ENCODE measurements around the gene TADA2B. TPM values are rescaled to one million over a fixed set of nuclear protein-coding genes. Genes with fewer than 3 reads are reported as not detected.

Gene TADA2B
- total and polyA plus RNA-seq, 9 of the 15 experiments (the other 6 are each of a cell fraction or from before 2014, with no cell fraction given): 0.55 to 12.2 (median 7.5) TPM

- TF ChIP-seq ZNF318 (IDR thresholded peaks at IDR 0.05; ENCODE audit: borderline replicate concordance in 1 of 2, low read depth in 1 of 2): 0 out of 4 replicates have a peak, but pooled peaks of 1 of the 2 experiments have one; percentile 48
- no peak for TF ChIP-seq ZFP91 (CRISPR knock-in tag; IDR thresholded peaks at IDR 0.05)
- TF ChIP-seq ZBTB17 (CRISPR knock-in tag; IDR thresholded peaks at IDR 0.05): no peak
- no peak for TF ChIP-seq DIDO1 (tag; IDR thresholded peaks at IDR 0.05; ENCODE audit: low read depth)
- TF ChIP-seq PBX2 (CRISPR knock-in tag; IDR thresholded peaks at IDR 0.05; ENCODE audit: low read depth): no peak
- no peak for TF ChIP-seq PBX2 (tag; conservative IDR thresholded peaks at IDR 0.05; ENCODE audit: low read depth)
- TF ChIP-seq VEZF1 (CRISPR knock-in tag; IDR thresholded peaks at IDR 0.05): peak; percentile 97
- TF ChIP-seq MIER1 (IDR thresholded peaks at IDR 0.05; ENCODE audit: low read depth): no peak
- TF ChIP-seq U2AF1 (optimal IDR thresholded peaks at IDR 0.05; ENCODE audit: low read depth, low read length): no peak
These were observed 11.4 kb upstream of the TADA2B start (continued) for GRCh38 chr4:7031558-7032449.

Measured in K562 (cell line).